H1 (cell line): ENCODE measurements around the gene HLA-DPB1. TPM values are rescaled to one million over a fixed set of nuclear protein-coding genes. Genes with fewer than 3 reads are reported as not detected.

Experiments
- CTCF ChIA-PET: fragments of 300-600 bp; sonication (Branson Sonifier 250); formaldehyde crosslinking; loops from one replicate; lab custom pipeline; 2021; ENCODE audit not compliant: partially characterized antibody; lab: Charles Lee
- POLR2A ChIA-PET: fragments of 300-600 bp; sonication (Branson Sonifier 250); formaldehyde crosslinking; loops from one replicate; lab custom pipeline; 2021; ENCODE audit warnings: inconsistent platforms; ENCODE audit not compliant: partially characterized antibody; lab: Charles Lee
- DNase-seq, 2 experiments: peaks; one replicate each; pipeline versions ENCODE4 v3.0.0 to v3.0.0-alpha.2; 2010 to 2022; ENCODE audit warnings: low spot score in 2 of 2, low read depth in 1 of 2, mixed read lengths in 1 of 2
- FAIRE-seq: peaks from 2 replicates; lab custom pipeline; 2011; peaks lifted over from hg19 to GRCh38; lab: Jason Lieb, UNC
- H2AFZ ChIP-seq: 2 replicates; pipeline ENCODE4 v1.8.1; 2012; ENCODE audit warnings: low read length, inconsistent platforms
- H2AK5ac ChIP-seq: 2 replicates; pipeline ENCODE4 v1.6.1; 2013; ENCODE audit warnings: low read depth, low read length
- H2BK120ac ChIP-seq: replicated peaks from 2 replicates; pipeline ENCODE3; 2013; ENCODE audit warnings: low read depth, low read length, inconsistent platforms
- H2BK12ac ChIP-seq: 2 replicates; pipeline ENCODE4 v1.6.1; 2013; ENCODE audit warnings: low read depth, low read length
- H2BK15ac ChIP-seq: 2 replicates; pipeline ENCODE4 v1.6.1; 2013; ENCODE audit warnings: low read length
- H2BK20ac ChIP-seq: 2 replicates; pipeline ENCODE4 v1.6.1; 2013; ENCODE audit warnings: low read length
- H2BK5ac ChIP-seq: 2 replicates; pipeline ENCODE4 v1.6.1; 2013; ENCODE audit warnings: low read depth, low read length
- H3K14ac ChIP-seq: 2 replicates; pipeline ENCODE4 v1.6.1; 2013; ENCODE audit warnings: inconsistent platforms; ENCODE audit not compliant: insufficient read length
- H3K18ac ChIP-seq: 2 replicates; pipeline ENCODE4 v1.6.1; 2013; ENCODE audit warnings: low read length; ENCODE audit errors: extremely low read depth
- H3K23ac ChIP-seq: 2 replicates; pipeline ENCODE4 v1.6.1; 2013; ENCODE audit warnings: inconsistent platforms; ENCODE audit not compliant: insufficient read length
- H3K23me2 ChIP-seq: 2 replicates; pipeline ENCODE4 v1.6.1; 2013; ENCODE audit warnings: low read depth, low read length
- H3K27ac ChIP-seq: 2 replicates; pipeline ENCODE4 v1.6.1; 2011; ENCODE audit warnings: low read depth, low read length, inconsistent platforms
- H3K27me3 ChIP-seq, 4 experiments: replicated peaks in 1 of 4; 1 replicate in 1 of 4; 2 replicates in 3 of 4; pipeline versions ENCODE4 v1.6.1 to v1.8.1; 2011 to 2013; ENCODE audit warnings: low read length in 3 of 4, mild to moderate bottlenecking in 3 of 4, inconsistent platforms in 2 of 4, mixed read lengths in 2 of 4, moderate library complexity in 1 of 4; ENCODE audit not compliant: control insufficient read depth in 3 of 4, insufficient read depth in 3 of 4; ENCODE audit errors: extremely low read depth in 1 of 4
- H3K36me3 ChIP-seq, 4 experiments: 2 replicates each; pipeline versions ENCODE4 v1.6.1 to v1.8.1; 2011 to 2013; ENCODE audit warnings: mild to moderate bottlenecking in 4 of 4, low read length in 3 of 4, moderate library complexity in 2 of 4, control low read depth in 1 of 4, inconsistent platforms in 1 of 4; ENCODE audit not compliant: insufficient read depth in 4 of 4, control insufficient read depth in 2 of 4
- H3K4ac ChIP-seq: replicated peaks from 2 replicates; pipeline ENCODE3; 2013; ENCODE audit warnings: low read length, low read depth, mixed read lengths, inconsistent platforms; ENCODE audit not compliant: insufficient read length
- H3K4me1 ChIP-seq, 4 experiments: replicated peaks in 1 of 4; 1 replicate in 1 of 4; 2 replicates in 3 of 4; pipeline versions ENCODE4 v1.6.1 to v1.8.1; 2011 to 2013; ENCODE audit warnings: low read length in 3 of 4, inconsistent platforms in 2 of 4, mixed read lengths in 1 of 4; ENCODE audit not compliant: insufficient read depth in 4 of 4, control insufficient read depth in 3 of 4
- H3K4me2 ChIP-seq, 2 experiments: 2 replicates each; pipeline versions ENCODE4 v1.6.1 to v1.8.1; 2011 to 2013; ENCODE audit warnings: low read depth in 2 of 2, low read length in 2 of 2, control low read depth in 1 of 2, inconsistent platforms in 1 of 2, mild to moderate bottlenecking in 1 of 2; ENCODE audit not compliant: insufficient read depth in 1 of 2
- H3K4me3 ChIP-seq, 4 experiments: fragments of 200-600, 300-600 bp in 1 of 4; sonication (generic), shearing (Covaris generic), sonication (Bioruptor Twin) in 1 of 4; 2 replicates each; pipeline versions ENCODE4 v1.5.1 to v1.8.1; 2011 to 2016; ENCODE audit warnings: low read length in 4 of 4, low read depth in 3 of 4, control low read depth in 2 of 4, inconsistent platforms in 2 of 4, mild to moderate bottlenecking in 2 of 4, mixed read lengths in 1 of 4, moderate library complexity in 1 of 4; ENCODE audit not compliant: insufficient read depth in 2 of 4; ENCODE audit errors: extremely low read depth in 1 of 4
- H3K56ac ChIP-seq: replicated peaks from 2 replicates; pipeline ENCODE3; 2013; ENCODE audit warnings: low read depth, mild to moderate bottlenecking, mixed read lengths, low read length, inconsistent platforms; ENCODE audit not compliant: insufficient read length
- H3K79me1 ChIP-seq: 2 replicates; pipeline ENCODE4 v1.6.1; 2013; ENCODE audit warnings: low read depth, low read length, control low read depth
- H3K79me2 ChIP-seq, 2 experiments: 2 replicates each; pipeline versions ENCODE4 v1.6.1 to v1.8.1; 2012 to 2013; ENCODE audit warnings: low read length in 2 of 2, mild to moderate bottlenecking in 2 of 2, inconsistent platforms in 1 of 2; ENCODE audit not compliant: insufficient read depth in 2 of 2, control insufficient read depth in 1 of 2
- H3K9ac ChIP-seq, 4 experiments: replicated peaks in 1 of 4; 1 replicate in 1 of 4; 2 replicates in 3 of 4; pipeline versions ENCODE4 v1.6.1 to v1.8.1; 2011 to 2013; ENCODE audit warnings: low read depth in 3 of 4, low read length in 3 of 4, control low read depth in 2 of 4, mild to moderate bottlenecking in 2 of 4, moderate library complexity in 2 of 4, inconsistent platforms in 1 of 4; ENCODE audit errors: extremely low read depth in 1 of 4
- H3K9me3 ChIP-seq, 2 experiments: 2 replicates each; pipeline versions ENCODE4 v1.6.1 to v1.8.1; 2012 to 2013; ENCODE audit warnings: mild to moderate bottlenecking in 2 of 2, moderate library complexity in 2 of 2, control low read depth in 1 of 2, inconsistent platforms in 1 of 2, low read depth in 1 of 2, low read length in 1 of 2, mixed read lengths in 1 of 2; ENCODE audit not compliant: insufficient read depth in 2 of 2
- H4K20me1 ChIP-seq, 2 experiments: replicated peaks in 1 of 2; 2 replicates each; pipeline versions ENCODE3 to v1.8.1; 2011 to 2013; ENCODE audit warnings: inconsistent platforms in 2 of 2, low read length in 2 of 2, mild to moderate bottlenecking in 1 of 2; ENCODE audit not compliant: insufficient read depth in 2 of 2, control insufficient read depth in 1 of 2
- H4K5ac ChIP-seq: 2 replicates; pipeline ENCODE4 v1.6.1; 2013; ENCODE audit warnings: low read length, low read depth, mixed read lengths, inconsistent platforms; ENCODE audit not compliant: insufficient read length
- H4K8ac ChIP-seq: 2 replicates; pipeline ENCODE4 v1.8.0; 2013; ENCODE audit warnings: mild to moderate bottlenecking, moderate library complexity, low read length, inconsistent platforms; ENCODE audit not compliant: insufficient read depth; ENCODE audit errors: extremely low read depth
- H4K91ac ChIP-seq: replicated peaks from 2 replicates; pipeline ENCODE3; 2013; ENCODE audit warnings: low read length, mixed read lengths, inconsistent platforms; ENCODE audit not compliant: insufficient read length
- GTF2F1 ChIP-seq: IDR thresholded peaks from 2 replicates; pipeline ENCODE4 v1.6.1; 2012; ENCODE audit warnings: low read depth, low read length, improper control_type of control experiment, borderline replicate concordance
- KDM1A ChIP-seq: fragments of 200-600, 300-600 bp; sonication (generic); IDR thresholded peaks from 2 replicates; pipeline ENCODE4 v1.7.1; 2016; ENCODE audit warnings: mild to moderate bottlenecking, low read length, borderline replicate concordance
- SP2 ChIP-seq: IDR thresholded peaks from 2 replicates; pipeline ENCODE4 v1.6.1; 2012; ENCODE audit warnings: mild to moderate bottlenecking, low read length, inconsistent platforms
- WGBS, 2 experiments: shearing (Covaris generic) in 1 of 2; methylation state at CpG; one replicate each; pipeline versions ENCODE4 v1.1.6 to v1.1.7; 2013 to 2015; ENCODE audit warnings: low lambda C conversion rate in 2 of 2, mixed read lengths in 2 of 2, inconsistent platforms in 1 of 2, low coverage in 1 of 2, missing lambda C conversion rate in 1 of 2; ENCODE audit not compliant: insufficient replicate concordance in 2 of 2, insufficient coverage in 1 of 2, insufficient read length in 1 of 2; ENCODE audit errors: extremely low coverage in 1 of 2, missing lambda C conversion rate in 1 of 2; 5-methylcytosine and 5-hydroxymethylcytosine counted together
- polyA plus RNA-seq, 7 experiments: library from polyadenylated mRNA; depleted of rRNA in 3 of 7; stranded (reverse) in 5 of 7; unstranded in 2 of 7; fragments of >200 nt in 5 of 7; fragments of 200-250 nt in 2 of 7; gene quantifications; 1 replicate in 5 of 7; 2 replicates in 1 of 7; 4 replicates in 1 of 7; pipeline versions ENCODE4 v1.2.1 to v1.2.3, GENCODE V29; 2011 to 2013; ENCODE audit warnings: missing spikeins in 2 of 7, mixed read lengths in 2 of 7
- total RNA-seq: library from RNA; stranded (reverse); fragmentation: NEBNext Ultra II Directional; extraction: Animal tissue kit (Norgen Biotek cat#: 25700); gene quantifications from 2 replicates; pipeline ENCODE4 v1.2.1, GENCODE V29; 2021
- TF ChIP-seq, protein P1 (sequence below): IDR thresholded peaks from 2 replicates; pipeline ENCODE4 v1.6.1; 2011; ENCODE audit warnings: low read depth, mild to moderate bottlenecking, low read length; ENCODE audit not compliant: insufficient read depth
- TF ChIP-seq, protein P2 (sequence below): IDR thresholded peaks from 2 replicates; pipeline ENCODE4 v1.6.1; 2012; ENCODE audit warnings: inconsistent platforms

Gene HLA-DPB1
- total and polyA plus RNA-seq, 2 of the 8 experiments (the other 6 are each of a cell fraction or from before 2014, with no cell fraction given), result 32.3 to 58.8 TPM

DNA sequence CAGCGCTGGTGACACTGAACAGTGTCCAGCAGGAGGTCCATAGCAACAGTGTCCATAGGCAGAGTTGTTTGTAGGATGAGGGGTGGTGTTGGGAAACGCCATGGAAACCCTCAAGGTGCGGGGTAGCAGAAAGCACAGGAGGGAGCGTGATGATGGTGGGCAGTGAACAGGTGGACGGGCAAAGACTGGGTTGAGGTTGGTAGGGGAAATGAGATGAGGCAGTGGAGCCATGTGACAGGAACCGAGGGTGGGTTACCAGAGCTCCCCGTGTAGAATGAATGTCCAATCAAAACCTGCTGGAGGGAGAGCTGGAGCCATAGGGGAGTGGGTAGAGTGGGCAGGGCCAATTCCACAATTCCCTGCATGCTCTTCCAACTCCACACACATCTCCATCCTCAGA lies 38.0 kb downstream of the HLA-DPB1 start:
- Histone ChIP-seq H3K4me1 (peaks cover 0 to 2% (median 0%) of the 10 kb centered on the region in 4 experiments; a peak in 3 of 7 replicates), H3K36me3 (no peaks in the 10 kb centered on the region), H3K4me3 (no peak overlapping the region), H3K23ac (no peak overlapping the region), H3K4ac (no peak overlapping the region), H4K20me1 (no peaks in the 10 kb centered on the region), H3K23me2 (peaks cover 10% of the 10 kb centered on the region), H3K9ac (no peak overlapping the region), H4K91ac (no peak overlapping the region), H3K79me2 (peaks cover 0 to 7% of the 10 kb centered on the region in 2 experiments; a peak in 2 of 4 replicates), H2AFZ (no peak overlapping the region), H3K4me2 (no peak overlapping the region), H4K5ac (no peak overlapping the region), H2AK5ac (no peak overlapping the region), H4K8ac (no peak overlapping the region)
- DNase-seq (no peak), FAIRE-seq (no peak)
- ChIA-PET CTCF (interaction anchor here (1.0 to 2.7 kb wide), 5 partner anchors 11 to 113 kb away, joined by 3 to 10 read pairs (median 4); no protein-coding TSS in a partner anchor), POLR2A (interaction anchor here (0.7 to 1.2 kb wide), 3 partner anchors 15 to 142 kb away, joined by 3 to 4 read pairs (median 3); no protein-coding TSS in a partner anchor)
- 84% methylated on average over 7 of the region's 7 CpGs; no CpG with 5 or more reads in 1 of the 2 experiments for WGBS, 2 experiments
- TF ChIP-seq GTF2F1, result no peak
- TF ChIP-seq, protein P1, sequence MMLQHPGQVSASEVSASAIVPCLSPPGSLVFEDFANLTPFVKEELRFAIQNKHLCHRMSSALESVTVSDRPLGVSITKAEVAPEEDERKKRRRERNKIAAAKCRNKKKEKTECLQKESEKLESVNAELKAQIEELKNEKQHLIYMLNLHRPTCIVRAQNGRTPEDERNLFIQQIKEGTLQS, result no peak
- TF ChIP-seq, protein P2, sequence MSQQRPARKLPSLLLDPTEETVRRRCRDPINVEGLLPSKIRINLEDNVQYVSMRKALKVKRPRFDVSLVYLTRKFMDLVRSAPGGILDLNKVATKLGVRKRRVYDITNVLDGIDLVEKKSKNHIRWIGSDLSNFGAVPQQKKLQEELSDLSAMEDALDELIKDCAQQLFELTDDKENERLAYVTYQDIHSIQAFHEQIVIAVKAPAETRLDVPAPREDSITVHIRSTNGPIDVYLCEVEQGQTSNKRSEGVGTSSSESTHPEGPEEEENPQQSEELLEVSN, result no peak
- TF ChIP-seq KDM1A, result no peak
- TF ChIP-seq SP2, result no peak
- TF ChIP-seq, all 59 proteins: peak for 0
- no peak overlapping the region for H2BK120ac ChIP-seq
- no peaks in the 10 kb centered on the region for H3K79me1 ChIP-seq
- no peak overlapping the region for H3K18ac ChIP-seq
- H2BK15ac ChIP-seq, result peak overlapping the region; percentile 62; the same call in 1 of the 2 replicates
- H3K14ac ChIP-seq, result no peak overlapping the region
- H3K27me3 ChIP-seq, result no peaks in the 10 kb centered on the region
- H3K9me3 ChIP-seq, result no peaks in the 10 kb centered on the region
- H2BK12ac ChIP-seq, result peak overlapping the region; percentile 68; the same call in 1 of the 2 replicates
- no peak overlapping the region for H3K56ac ChIP-seq
- peak overlapping the region; percentile 45; the same call in 1 of the 2 replicates for H2BK5ac ChIP-seq
- H3K27ac ChIP-seq, result no peak overlapping the region
- peak overlapping the region; percentile 64 for H2BK20ac ChIP-seq
